GM12878 (cell line): ENCODE data around the gene GREB1. TPM values are rescaled to one million over a fixed set of nuclear protein-coding genes. Genes with fewer than 3 reads are reported as not detected.

Experiments used
- EED ChIP-seq: sonication (generic); IDR thresholded peaks from 2 replicates; pipeline ENCODE4 v1.6.1; 2016; ENCODE audit warnings: antibody characterized with exemption, low read depth
- MTA2 ChIP-seq: fragments of 450-650 bp; IDR thresholded peaks from 2 replicates; pipeline ENCODE4 v1.6.1; 2016; ENCODE audit warnings: low read depth, mild to moderate bottlenecking, moderate library complexity
- NFYA ChIP-seq: IDR thresholded peaks from 2 replicates; pipeline ENCODE4 v1.6.1; 2011; ENCODE audit warnings: low read depth, mild to moderate bottlenecking, low read length, improper control_type of control experiment, borderline replicate concordance
- PAX8 ChIP-seq: fragments of 450-650 bp; IDR thresholded peaks from 2 replicates; pipeline ENCODE4 v1.6.1; 2017; ENCODE audit warnings: mild to moderate bottlenecking, moderate library complexity
- RAD51 ChIP-seq: fragments of 450-650 bp; IDR thresholded peaks from 2 replicates; pipeline ENCODE4 v1.6.1; 2016; ENCODE audit warnings: moderate library complexity, mild to moderate bottlenecking, inconsistent platforms
- YY1 ChIP-seq: IDR thresholded peaks from 2 replicates; pipeline ENCODE4 v1.6.1; 2011; ENCODE audit warnings: low read depth, mild to moderate bottlenecking, low read length
- ZNF687 ChIP-seq: fragments of 450-650 bp; IDR thresholded peaks from 2 replicates; pipeline ENCODE4 v1.6.1; 2017; ENCODE audit warnings: mild to moderate bottlenecking, moderate library complexity
- ZZZ3 ChIP-seq: IDR thresholded peaks from 2 replicates; pipeline ENCODE4 v1.6.1; 2011; ENCODE audit warnings: low read depth; ENCODE audit not compliant: control insufficient read depth, insufficient read length
- polyA plus RNA-seq, 11 experiments: library from polyadenylated mRNA; depleted of rRNA in 4 of 11; unstranded in 6 of 11; stranded (reverse) in 5 of 11; fragments of >200 nt; fragmentation: Nextera tagmentation in 4 of 11; fragmentation: Illumina TruSeq in 1 of 11; extraction: Ambion mirVana in 4 of 11; extraction: Trizol in 1 of 11; gene quantifications; 1 replicate in 1 of 11; 2 replicates in 10 of 11; pipeline versions ENCODE4 v1.2.1 to v1.2.3, GENCODE V29; 2011 to 2016; ENCODE audit warnings: inconsistent platforms in 2 of 11, missing spikeins in 2 of 11, low read depth in 1 of 11
- total RNA-seq, 4 experiments: library from RNA; depleted of rRNA in 3 of 4; stranded (reverse); fragments of >200 nt in 3 of 4; fragmentation: Illumina TruSeq in 1 of 4; extraction: Trizol in 1 of 4; gene quantifications; 2 replicates each; pipeline versions ENCODE4 v1.2.1 to v1.2.3, GENCODE V29; 2013 to 2021

The GREB1 gene
- total and polyA plus RNA-seq, 10 of the 15 experiments (the other 5 are each of a cell fraction or from before 2014, with no cell fraction given) = 0.09 to 2.1 (median 0.37) TPM; not detected in 1

DNA sequence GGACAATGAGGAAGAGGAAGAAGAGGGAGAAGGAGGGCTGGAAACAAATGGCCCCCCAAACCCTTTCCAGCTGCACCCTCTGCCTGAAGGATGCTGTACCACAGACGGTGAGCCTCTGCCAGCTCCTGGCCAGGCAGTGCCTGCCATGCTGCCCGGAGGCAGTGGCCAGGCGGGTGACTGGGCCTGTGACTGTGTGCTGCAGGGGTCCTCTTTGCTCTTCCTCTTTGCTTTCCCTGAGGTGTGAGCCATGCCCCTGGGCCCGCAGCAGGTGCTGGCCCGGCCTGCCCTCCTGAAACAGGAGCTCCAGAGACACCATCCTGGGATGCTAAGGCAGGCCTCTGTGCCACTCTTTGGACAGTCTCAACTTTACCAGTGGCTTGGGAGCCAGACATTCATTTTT, 28.6 kb downstream of the GREB1 start (continued):
- no peak for TF ChIP-seq ZNF687
- no peak for TF ChIP-seq ZZZ3
- TF ChIP-seq PAX8 = no peak
- no peak for TF ChIP-seq YY1
- TF ChIP-seq EED = no peak
- no peak for TF ChIP-seq RAD51
- TF ChIP-seq NFYA = no peak
- no peak for TF ChIP-seq MTA2
